Testis (tissue), 3 donors: ENCODE measurements around the gene DDX11. TPM values are rescaled to one million over a fixed set of nuclear protein-coding genes. Genes with fewer than 3 reads are reported as not detected.
"Not testable (repeated sequence)": the region's sequence is repeated elsewhere in the genome, so short reads cannot be mapped to it uniquely, and the experiment has no call there.

Source experiments
- DNase-seq: peaks from one replicate; pipeline ENCODE4 v3.0.0-alpha.2; 2019
- H3K27ac ChIP-seq, 2 donors: fragments of 200-600 bp; sonication (generic); one replicate each; pipeline ENCODE4 v1.5.1; 2019
- H3K27me3 ChIP-seq: fragments of 200-600 bp; sonication (generic); one replicate; pipeline ENCODE4 v1.5.1; 2019
- H3K36me3 ChIP-seq: fragments of 200-600 bp; sonication (generic); one replicate; pipeline ENCODE4 v1.5.1; 2017; ENCODE audit warnings: low read depth; ENCODE audit errors: missing control alignments
- H3K4me1 ChIP-seq: fragments of 200-600 bp; sonication (generic); one replicate; pipeline ENCODE4 v1.5.1; 2019
- H3K4me3 ChIP-seq, 2 donors: fragments of 200-600 bp; sonication (generic); one replicate each; pipeline ENCODE4 v1.5.1; 2017 to 2019
- H3K9me3 ChIP-seq: fragments of 200-600 bp; sonication (generic); one replicate; pipeline ENCODE4 v1.5.1; 2017
- POLR2A ChIP-seq: fragments of 450-650 bp; IDR thresholded peaks from one replicate; pipeline ENCODE4 v1.6.1; 2017; ENCODE audit warnings: antibody characterized with exemption, mild to moderate bottlenecking, moderate library complexity
- WGBS, 2 donors: methylation state at CpG; one replicate each; pipeline ENCODE4 v1.1.5; 2018; 5-methylcytosine and 5-hydroxymethylcytosine counted together
- intact Hi-C: fragments of 100-400 bp; cut with DNase I; formaldehyde crosslinking; loops from one replicate; pipeline ENCODE4 v1.15.1; 2023; ENCODE audit warnings: low total_unique reads
- polyA plus RNA-seq: library from polyadenylated mRNA; stranded (reverse); fragments of 350-450 nt; fragmentation: Illumina TruSeq; extraction: RNeasy Lipid Tissue Mini Kit (QIAGEN cat#74804); gene quantifications from one replicate; pipeline ENCODE4 v1.2.3, GENCODE V29; 2014; ENCODE audit warnings: low read depth, low replicate concordance; ENCODE audit not compliant: insufficient read depth
- total RNA-seq, 2 donors: library from RNA; depleted of rRNA; stranded (reverse); fragments of >200 nt; gene quantifications; one replicate each; pipeline ENCODE4 v1.2.3, GENCODE V29; 2016
- TF ChIP-seq, protein P1 (sequence below), 3 experiments: fragments of 450-650 bp in 2 of 3; fragments of 200-600 bp in 1 of 3; sonication (generic) in 1 of 3; IDR thresholded peaks; one replicate each; pipeline ENCODE4 v1.5.1; 2016 to 2019; ENCODE audit warnings: antibody characterized with exemption in 3 of 3, mild to moderate bottlenecking in 2 of 3, moderate library complexity in 1 of 3

Gene DDX11
- total and polyA plus RNA-seq, 3 donors from 2014 or later = 19.7 to 63.1 (median 49.6) TPM

DNA sequence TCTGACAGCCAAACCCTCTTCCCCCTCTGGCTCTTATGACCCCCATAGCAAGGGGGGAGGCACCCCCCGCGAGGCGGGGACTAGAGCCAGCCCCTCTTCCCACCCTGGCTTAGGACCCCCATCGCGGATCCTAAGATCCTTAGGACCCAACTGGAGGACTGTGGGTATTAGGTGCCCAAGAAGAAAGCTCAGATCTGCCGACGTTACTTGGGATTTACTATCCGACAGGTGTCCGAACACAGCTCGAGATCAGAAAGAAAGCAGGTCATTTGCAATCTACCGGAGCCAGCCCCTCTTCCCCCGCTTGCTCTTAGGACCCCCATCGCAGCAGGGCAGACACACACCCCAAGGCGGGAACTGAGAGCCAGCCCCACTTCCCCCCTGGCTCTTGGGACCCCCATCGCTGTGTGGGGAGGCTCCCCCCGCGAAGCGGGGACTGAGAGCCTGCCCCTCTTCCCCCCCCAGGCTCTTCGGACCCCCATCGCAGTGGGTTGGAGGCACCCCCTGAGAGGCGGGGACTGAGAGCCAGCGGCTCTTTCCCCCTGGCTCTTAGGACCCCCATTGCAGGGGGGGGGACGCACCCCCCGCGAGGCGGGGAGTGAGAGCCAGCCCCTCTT lies 46.8 kb downstream of the DDX11 start:
- Histone ChIP-seq H3K4me3 (no peak overlapping the region), H3K27me3 (no peaks in the 10 kb centered on the region), H3K36me3 (no peaks in the 10 kb centered on the region), H3K4me1 (peaks cover 21% of the 10 kb centered on the region), H3K27ac (no peak overlapping the region), H3K9me3 (no peaks in the 10 kb centered on the region)
- 23% methylated on average over 15 of the region's 26 CpGs; no CpG with 5 or more reads in 1 of the 2 donors for WGBS, 2 donors
- TF ChIP-seq, protein P1, sequence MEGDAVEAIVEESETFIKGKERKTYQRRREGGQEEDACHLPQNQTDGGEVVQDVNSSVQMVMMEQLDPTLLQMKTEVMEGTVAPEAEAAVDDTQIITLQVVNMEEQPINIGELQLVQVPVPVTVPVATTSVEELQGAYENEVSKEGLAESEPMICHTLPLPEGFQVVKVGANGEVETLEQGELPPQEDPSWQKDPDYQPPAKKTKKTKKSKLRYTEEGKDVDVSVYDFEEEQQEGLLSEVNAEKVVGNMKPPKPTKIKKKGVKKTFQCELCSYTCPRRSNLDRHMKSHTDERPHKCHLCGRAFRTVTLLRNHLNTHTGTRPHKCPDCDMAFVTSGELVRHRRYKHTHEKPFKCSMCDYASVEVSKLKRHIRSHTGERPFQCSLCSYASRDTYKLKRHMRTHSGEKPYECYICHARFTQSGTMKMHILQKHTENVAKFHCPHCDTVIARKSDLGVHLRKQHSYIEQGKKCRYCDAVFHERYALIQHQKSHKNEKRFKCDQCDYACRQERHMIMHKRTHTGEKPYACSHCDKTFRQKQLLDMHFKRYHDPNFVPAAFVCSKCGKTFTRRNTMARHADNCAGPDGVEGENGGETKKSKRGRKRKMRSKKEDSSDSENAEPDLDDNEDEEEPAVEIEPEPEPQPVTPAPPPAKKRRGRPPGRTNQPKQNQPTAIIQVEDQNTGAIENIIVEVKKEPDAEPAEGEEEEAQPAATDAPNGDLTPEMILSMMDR (IDR thresholded peaks at IDR 0.05) = no peak
- no peak for TF ChIP-seq POLR2A
- intact Hi-C loops = no loop called here
- no peak for DNase-seq

DNA sequence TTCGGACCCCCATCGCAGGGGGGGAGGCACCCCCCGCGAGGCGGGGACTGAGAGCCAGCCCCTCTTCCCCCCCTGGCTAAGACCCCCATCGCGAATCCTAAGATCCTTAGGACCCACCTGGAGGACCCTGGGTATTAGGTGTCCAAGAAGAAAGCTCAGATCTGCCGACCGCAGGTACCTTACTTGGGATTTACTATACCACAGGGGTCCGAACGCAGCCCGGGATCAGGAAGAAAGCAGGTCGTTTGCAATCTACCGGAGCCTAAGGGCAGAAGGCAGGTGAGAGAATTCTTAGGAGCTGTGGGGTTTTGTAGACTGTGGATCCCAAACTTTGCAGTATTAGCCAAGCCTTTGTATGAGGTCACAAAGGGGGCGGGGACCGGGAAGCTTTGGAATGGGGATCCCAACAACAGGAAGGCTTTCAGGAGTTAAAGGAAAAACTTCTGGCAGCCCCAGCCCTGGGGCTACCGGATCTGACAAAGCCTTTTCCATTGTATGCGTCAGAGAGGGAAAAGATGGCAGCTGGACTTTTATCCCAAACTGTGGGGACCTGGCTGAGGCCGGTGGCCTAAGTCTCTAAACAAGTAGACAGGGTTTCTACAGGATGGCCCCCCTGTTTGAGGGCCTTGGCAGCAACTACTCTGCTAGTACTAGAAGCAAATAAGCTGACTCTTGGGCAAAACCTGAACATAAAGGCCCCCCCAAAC lies 47.5 kb downstream of the DDX11 start:
- intact Hi-C loops, DNase-seq: not testable (repeated sequence)

DNA sequence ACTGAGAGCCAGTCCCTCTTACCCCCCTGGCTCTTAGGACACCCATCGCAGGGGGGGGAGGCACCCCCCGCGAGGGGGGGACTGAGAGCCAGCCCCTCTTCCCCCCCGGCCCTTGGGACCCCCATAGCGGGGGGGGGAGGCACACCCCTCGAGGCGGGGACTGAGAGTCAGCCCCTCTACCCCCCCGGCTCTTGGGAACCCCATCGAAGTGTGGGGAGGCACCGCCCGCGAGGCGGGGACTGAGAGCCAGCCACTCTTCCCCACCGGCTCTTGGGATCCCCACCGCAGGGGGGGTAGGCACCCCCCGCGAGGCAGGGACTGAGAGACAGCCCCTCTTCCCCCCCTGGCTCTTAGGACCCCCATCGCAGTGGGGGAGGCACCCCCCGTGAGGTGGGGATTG lies 48.8 kb downstream of the DDX11 start:
- WGBS, 2 donors = 86% methylated on average over 9 of the region's 19 CpGs; no CpG with 5 or more reads in 1 of the 2 donors
- TF ChIP-seq POLR2A = no peak
- TF ChIP-seq, protein P1 (IDR thresholded peaks at IDR 0.05) = no peak
- intact Hi-C loops = no loop called here
- Histone ChIP-seq H3K4me3 (no peak overlapping the region), H3K27ac (no peak overlapping the region), H3K9me3 (no peaks in the 10 kb centered on the region), H3K36me3 (no peaks in the 10 kb centered on the region), H3K27me3 (no peaks in the 10 kb centered on the region), H3K4me1 (peaks cover 12% of the 10 kb centered on the region)
- DNase-seq = no peak

More for the DNA sequence above, 47.5 kb downstream of the DDX11 start:
- not testable (repeated sequence) for H3K27me3 ChIP-seq, H3K27ac ChIP-seq, H3K9me3 ChIP-seq, H3K4me3 ChIP-seq, H3K36me3 ChIP-seq
- 40 to 58% methylated on average over 13 of the region's 19 CpGs for WGBS, 2 donors
- peaks cover 21% of the 10 kb centered on the region for H3K4me1 ChIP-seq

DNA sequence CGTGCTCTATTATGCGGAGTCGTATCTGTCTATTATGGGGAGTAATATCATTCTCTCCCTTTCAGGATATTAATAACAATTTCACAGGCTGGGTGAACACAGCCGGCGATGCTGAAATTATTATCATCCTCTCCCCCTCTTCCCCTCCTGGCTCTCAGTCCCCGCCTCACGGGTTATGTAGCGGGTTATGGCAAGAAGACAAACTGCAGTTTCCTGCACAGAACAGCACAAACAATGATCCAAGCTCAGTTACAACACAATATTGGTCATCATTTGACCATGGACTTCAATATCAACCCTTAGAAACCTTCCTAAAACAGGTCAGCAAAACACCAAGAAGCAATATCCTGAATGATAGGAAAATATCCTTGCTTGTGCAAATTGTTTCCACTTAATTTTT lies 50.5 kb downstream of the DDX11 start:
- H3K36me3 ChIP-seq, intact Hi-C loops: not testable (repeated sequence)
- WGBS, 2 donors = 69 to 71% methylated on average over 8 of the region's 8 CpGs

DNA sequence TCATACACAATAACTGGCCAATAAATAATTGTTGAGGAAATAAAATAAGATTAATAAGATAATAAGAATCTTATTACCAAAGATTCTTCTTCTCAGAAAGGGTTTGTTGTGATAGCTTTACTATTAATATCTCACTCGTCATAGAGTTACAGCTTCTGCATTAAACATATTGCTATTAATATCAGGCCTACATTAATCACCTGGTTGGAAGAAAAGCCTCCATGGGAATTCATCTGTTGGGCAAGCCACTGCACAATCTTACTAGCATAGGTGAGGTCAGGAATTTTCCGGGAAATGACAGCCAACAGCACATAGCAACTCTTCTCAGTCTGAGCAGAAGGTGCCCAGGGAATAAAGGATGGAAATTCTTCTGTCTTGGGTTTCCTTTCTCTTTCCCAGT lies 51.5 kb downstream of the DDX11 start:
- 85 to 100% methylated on average over 2 of the region's 2 CpGs for WGBS, 2 donors
- intact Hi-C loops, DNase-seq, H3K4me3 ChIP-seq, H3K27ac ChIP-seq, H3K9me3 ChIP-seq, H3K4me1 ChIP-seq, H3K27me3 ChIP-seq, H3K36me3 ChIP-seq: not testable (repeated sequence)

More for the DNA sequence above, 50.5 kb downstream of the DDX11 start:
- H3K4me1 ChIP-seq, H3K9me3 ChIP-seq, DNase-seq, H3K27ac ChIP-seq, H3K4me3 ChIP-seq, H3K27me3 ChIP-seq: not testable (repeated sequence)

DNA sequence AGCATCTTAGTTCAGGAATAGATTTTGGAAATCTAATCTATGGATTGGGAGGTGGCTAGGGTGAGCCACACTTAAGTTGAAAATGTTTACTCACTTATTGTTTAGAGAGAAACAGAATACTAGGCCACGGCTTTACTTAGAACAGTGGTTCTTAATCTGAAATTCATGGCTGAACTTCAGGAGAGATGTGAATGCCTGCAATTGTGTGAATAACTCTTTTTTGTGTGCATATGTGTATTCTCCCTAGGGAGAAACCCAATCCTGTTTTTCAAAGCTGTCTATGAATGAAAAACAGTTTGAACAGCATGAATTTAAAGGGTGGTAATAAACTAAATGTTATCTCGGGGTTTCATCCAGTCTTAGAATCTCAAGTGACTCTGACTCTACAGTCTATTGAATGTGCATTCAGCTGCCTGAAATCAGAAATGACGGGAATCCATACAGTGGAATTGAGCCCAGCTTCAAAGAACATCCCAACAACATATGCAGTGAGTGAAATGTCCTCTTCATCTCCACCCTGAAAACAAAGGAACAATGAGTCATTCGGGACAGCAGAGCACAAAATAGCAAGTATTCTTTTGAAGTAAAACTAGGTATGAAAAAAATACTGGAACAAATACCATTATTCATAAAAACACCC lies 53.7 kb downstream of the DDX11 start:
- H3K9me3 ChIP-seq = not testable (repeated sequence)

DNA sequence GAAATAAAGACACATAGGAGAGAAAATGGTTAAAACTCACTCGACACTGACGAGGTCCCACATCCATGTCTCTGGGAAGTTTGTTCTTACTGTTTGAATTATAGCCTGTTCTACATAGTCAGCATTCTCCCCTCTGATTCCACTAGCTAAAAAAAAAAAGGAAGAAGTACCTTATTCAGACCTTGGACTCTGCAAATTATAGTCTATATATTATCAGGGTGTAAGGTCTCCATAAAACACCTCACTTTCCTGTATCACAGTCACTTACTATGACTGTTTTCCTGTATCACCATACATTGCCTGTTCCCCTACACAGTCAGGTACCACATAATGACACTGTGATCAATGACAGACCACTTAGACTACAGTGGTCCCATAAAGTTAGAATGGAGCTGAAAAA lies 62.9 kb downstream of the DDX11 start:
- H3K4me1 ChIP-seq, DNase-seq, H3K36me3 ChIP-seq, H3K27ac ChIP-seq, H3K9me3 ChIP-seq, intact Hi-C loops, H3K4me3 ChIP-seq, H3K27me3 ChIP-seq: not testable (repeated sequence)
- 41 to 50% methylated on average over 2 of the region's 2 CpGs for WGBS, 2 donors

More for the DNA sequence above, 53.7 kb downstream of the DDX11 start:
- H3K36me3 ChIP-seq, H3K4me1 ChIP-seq, H3K27ac ChIP-seq, DNase-seq, intact Hi-C loops, H3K27me3 ChIP-seq, H3K4me3 ChIP-seq: not testable (repeated sequence)
- 83 to 91% methylated on average over 1 to 2 of the region's 4 CpGs for WGBS, 2 donors

DNA sequence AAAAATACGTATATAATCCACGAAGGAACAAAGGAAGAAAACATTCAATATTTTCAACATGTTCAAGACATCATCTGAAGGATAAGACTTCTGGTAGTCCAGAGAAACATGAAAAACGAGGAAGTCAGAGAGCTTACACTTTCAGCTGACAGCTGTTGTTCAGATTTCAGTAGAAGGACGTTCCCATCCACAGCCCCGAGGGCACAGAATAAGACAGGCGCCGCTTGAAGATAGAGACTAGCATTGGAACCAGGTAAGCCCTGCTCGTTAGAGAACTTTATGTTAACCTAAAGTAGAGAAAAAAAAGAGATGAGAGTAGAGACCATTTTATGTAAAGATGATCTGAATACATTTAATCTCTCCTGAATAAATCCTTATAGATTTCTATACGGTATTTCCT lies 71.1 kb downstream of the DDX11 start:
- H3K4me3 ChIP-seq, intact Hi-C loops, H3K9me3 ChIP-seq, DNase-seq, H3K27ac ChIP-seq, H3K36me3 ChIP-seq, H3K4me1 ChIP-seq, H3K27me3 ChIP-seq: not testable (repeated sequence)
- WGBS, 2 donors = 46 to 55% methylated on average over 9 of the region's 9 CpGs

DNA sequence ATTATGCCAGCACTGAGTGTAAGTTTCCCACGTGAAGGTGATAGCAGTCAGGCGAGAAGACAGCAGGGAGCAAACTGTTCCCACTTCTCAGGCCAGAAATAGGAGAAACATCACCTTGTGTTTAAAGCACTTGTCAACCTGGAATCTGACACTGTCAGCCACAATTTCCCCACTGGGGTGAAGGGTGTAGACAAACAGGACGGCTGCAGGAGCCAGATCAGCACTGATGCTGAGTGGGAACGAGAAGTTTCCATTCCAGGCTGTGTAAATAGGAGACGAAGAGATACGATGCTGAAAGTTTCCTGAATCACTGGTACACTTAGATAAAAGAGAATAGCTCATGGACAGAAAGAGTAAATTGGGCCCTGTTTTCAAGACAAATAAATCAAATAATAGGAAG lies 71.6 kb downstream of the DDX11 start:
- 49 to 53% methylated on average over 5 to 6 of the region's 6 CpGs for WGBS, 2 donors
- H3K9me3 ChIP-seq, H3K4me1 ChIP-seq, H3K36me3 ChIP-seq, intact Hi-C loops, H3K27me3 ChIP-seq, H3K27ac ChIP-seq, DNase-seq, H3K4me3 ChIP-seq: not testable (repeated sequence)

DNA sequence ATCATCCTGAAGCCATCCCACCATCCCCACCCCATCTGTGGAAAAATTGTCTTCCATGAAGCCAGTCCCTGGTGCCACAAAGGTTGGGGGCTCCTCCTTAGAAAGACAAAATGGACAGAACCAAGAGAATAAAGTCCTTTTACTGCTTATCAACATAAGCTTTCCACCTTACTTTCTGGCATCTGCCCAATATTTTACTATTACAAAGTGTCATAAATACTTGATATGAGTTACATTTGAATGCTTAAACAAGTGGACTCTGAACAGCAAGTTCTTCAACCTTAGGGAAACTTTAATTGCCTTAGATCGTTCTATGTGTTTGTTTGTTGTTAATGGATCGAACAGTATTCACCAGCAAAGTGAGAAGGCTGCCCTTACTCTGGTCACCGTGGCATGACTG lies 73.8 kb downstream of the DDX11 start:
- H3K4me1 ChIP-seq, intact Hi-C loops, DNase-seq, H3K9me3 ChIP-seq, H3K27me3 ChIP-seq, H3K36me3 ChIP-seq, H3K27ac ChIP-seq, H3K4me3 ChIP-seq: not testable (repeated sequence)
- 71 to 85% methylated on average over 3 of the region's 3 CpGs for WGBS, 2 donors
